ENCODE measurements around the gene CEP70.

DNA sequence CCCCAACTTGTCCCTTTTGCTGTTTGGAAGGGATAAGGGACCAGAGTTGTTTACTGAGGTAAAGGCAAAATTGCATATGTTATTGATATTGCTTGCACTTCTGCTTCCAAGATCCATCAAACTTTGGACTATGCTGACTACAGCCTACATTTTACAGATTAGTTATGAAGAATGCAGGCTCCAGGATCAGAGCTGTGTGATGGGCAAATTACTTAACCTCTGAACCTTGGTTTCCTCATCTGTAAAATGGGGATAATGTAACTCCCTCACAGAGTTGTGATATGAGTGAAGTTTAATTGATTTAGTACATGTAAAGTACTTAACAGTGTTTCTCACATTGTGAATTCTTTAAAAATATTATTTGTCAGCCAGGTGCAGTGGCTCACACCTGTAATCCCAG, 30.5 kb upstream of the CEP70 start:
- TF ChIP-seq, protein P1, sequence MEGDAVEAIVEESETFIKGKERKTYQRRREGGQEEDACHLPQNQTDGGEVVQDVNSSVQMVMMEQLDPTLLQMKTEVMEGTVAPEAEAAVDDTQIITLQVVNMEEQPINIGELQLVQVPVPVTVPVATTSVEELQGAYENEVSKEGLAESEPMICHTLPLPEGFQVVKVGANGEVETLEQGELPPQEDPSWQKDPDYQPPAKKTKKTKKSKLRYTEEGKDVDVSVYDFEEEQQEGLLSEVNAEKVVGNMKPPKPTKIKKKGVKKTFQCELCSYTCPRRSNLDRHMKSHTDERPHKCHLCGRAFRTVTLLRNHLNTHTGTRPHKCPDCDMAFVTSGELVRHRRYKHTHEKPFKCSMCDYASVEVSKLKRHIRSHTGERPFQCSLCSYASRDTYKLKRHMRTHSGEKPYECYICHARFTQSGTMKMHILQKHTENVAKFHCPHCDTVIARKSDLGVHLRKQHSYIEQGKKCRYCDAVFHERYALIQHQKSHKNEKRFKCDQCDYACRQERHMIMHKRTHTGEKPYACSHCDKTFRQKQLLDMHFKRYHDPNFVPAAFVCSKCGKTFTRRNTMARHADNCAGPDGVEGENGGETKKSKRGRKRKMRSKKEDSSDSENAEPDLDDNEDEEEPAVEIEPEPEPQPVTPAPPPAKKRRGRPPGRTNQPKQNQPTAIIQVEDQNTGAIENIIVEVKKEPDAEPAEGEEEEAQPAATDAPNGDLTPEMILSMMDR (IDR thresholded peaks at IDR 0.05): no peak
- TF ChIP-seq POLR2A (IDR thresholded peaks at IDR 0.05): no peak
- no peak for TF ChIP-seq POLR2AphosphoS5 (IDR thresholded peaks at IDR 0.05)
- TF ChIP-seq EP300 (IDR thresholded peaks at IDR 0.05): no peak

Data from gastroesophageal sphincter (tissue), 3 donors.